ENCODE results near the gene SP100. TPM values are rescaled to one million over a fixed set of nuclear protein-coding genes. Genes with fewer than 3 reads are reported as not detected.
A peak's percentile ranks its signal among the peaks of the same experiment; 100 is the strongest.

Gene SP100
- total and polyA plus RNA-seq, 11 donors, result 32.6 to 133 (median 67.5) TPM

DNA sequence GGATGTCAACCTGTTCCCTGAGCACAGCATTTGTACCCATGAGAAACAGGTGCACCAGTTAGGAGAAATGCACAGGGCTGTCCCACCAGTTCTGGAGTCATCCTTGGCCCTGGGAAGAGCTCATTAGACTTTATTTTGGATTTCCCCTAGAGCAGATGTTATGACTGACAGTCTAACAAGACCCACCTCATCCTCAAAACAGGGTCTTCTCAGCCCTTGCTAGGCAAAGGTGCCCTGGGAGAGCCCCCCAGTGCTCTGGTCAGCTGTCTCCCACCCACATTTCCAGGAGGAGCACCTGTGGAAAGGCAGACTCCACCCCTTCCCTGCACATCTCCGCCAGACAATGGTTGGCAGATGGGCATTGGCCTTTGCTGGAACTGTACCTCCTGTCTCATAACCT is 5.7 kb upstream of the SP100 start:
- DNase-seq (no peak), ATAC-seq (no peak)
- H3K4me1 ChIP-seq, result peaks cover 0 to 69% (median 32%) of the 10 kb centered on the region in 12 donors
- no peaks in the 10 kb centered on the region for H3K36me3 ChIP-seq
- H3K4me3 ChIP-seq, result no peak overlapping the region
- H3K27ac ChIP-seq, result peak overlapping the region in 3 of 12 donors; percentile 1 to 52 (median 30)
- intact Hi-C loops (cut with DNase I), result loop anchor here in 3 of 10 donors (10.0 kb wide), 2 partner anchors 85 to 185 kb away; partner anchors contain the start of genes SP140L (in 2 of the 3) and SP140 (in 1 of the 3)
- TF ChIP-seq POLR2A (IDR thresholded peaks at IDR 0.05), result no peak
- TF ChIP-seq, protein P1, sequence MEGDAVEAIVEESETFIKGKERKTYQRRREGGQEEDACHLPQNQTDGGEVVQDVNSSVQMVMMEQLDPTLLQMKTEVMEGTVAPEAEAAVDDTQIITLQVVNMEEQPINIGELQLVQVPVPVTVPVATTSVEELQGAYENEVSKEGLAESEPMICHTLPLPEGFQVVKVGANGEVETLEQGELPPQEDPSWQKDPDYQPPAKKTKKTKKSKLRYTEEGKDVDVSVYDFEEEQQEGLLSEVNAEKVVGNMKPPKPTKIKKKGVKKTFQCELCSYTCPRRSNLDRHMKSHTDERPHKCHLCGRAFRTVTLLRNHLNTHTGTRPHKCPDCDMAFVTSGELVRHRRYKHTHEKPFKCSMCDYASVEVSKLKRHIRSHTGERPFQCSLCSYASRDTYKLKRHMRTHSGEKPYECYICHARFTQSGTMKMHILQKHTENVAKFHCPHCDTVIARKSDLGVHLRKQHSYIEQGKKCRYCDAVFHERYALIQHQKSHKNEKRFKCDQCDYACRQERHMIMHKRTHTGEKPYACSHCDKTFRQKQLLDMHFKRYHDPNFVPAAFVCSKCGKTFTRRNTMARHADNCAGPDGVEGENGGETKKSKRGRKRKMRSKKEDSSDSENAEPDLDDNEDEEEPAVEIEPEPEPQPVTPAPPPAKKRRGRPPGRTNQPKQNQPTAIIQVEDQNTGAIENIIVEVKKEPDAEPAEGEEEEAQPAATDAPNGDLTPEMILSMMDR (IDR thresholded peaks at IDR 0.05), result no peak
- H3K27me3 ChIP-seq, result no peaks in the 10 kb centered on the region
- peaks cover 0 to 6% (median 0%) of the 10 kb centered on the region in 12 donors for H3K9me3 ChIP-seq
- WGBS, 4 donors, result 88 to 100% (median 98%) methylated on average over 1 of the region's 1 CpG

DNA sequence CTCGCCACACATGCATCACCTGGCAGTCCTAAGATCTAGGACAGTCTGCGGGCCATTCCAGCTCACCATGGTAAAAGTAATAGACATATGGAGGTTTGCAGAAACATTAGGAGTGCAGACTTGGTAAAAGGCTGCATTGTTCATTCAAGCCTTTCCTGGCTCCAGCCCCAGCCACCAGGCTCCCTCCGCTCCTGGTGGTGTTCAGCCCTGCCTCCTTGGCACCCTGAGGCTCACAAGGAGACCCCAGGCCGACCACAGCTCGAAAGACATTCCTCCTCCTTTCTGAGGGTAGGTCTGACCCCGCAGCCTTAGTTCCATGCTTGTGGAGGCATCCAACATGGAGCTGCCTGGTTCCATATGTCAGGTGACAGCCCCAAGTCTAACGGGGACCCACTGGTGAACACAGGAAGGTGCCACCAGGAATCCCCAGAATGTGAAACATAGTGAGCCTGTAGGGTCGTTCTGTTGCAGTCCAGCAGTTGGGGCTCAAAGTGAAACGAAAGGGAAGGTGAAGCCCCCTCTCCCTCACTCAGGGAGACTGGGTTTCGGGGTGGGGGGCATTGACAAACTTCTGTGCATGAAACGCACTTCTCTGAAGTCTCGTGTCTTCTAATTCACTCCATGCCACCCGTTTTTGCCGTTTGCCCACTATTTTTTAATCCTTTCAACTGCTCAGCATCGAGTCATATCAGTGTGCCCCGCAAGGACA is 5.0 kb upstream of the SP100 start:
- TF ChIP-seq, protein P1 (IDR thresholded peaks at IDR 0.05), result no peak
- no peak for TF ChIP-seq POLR2A (IDR thresholded peaks at IDR 0.05)
- Histone ChIP-seq H3K9me3 (peaks cover 0 to 6% (median 0%) of the 10 kb centered on the region in 12 donors), H3K27ac (peak overlapping the region; percentile 81 to 99 (median 94)), H3K36me3 (no peaks in the 10 kb centered on the region), H3K27me3 (no peaks in the 10 kb centered on the region), H3K4me3 (peak overlapping the region; percentile 39 to 85 (median 70)), H3K4me1 (peaks cover 0 to 75% (median 35%) of the 10 kb centered on the region in 12 donors)
- ATAC-seq (no peak), DNase-seq (peak in 1 of 5 donors; percentile 17)
- WGBS, 4 donors, result 42 to 47% (median 43%) methylated on average over 14 to 16 of the region's 16 CpGs
- intact Hi-C loops (cut with DNase I), result loop anchor here in 3 of 10 donors (10.0 kb wide), 2 partner anchors 86 to 186 kb away; partner anchors contain the start of genes SP140L (in 2 of the 3) and SP140 (in 1 of the 3)

DNA sequence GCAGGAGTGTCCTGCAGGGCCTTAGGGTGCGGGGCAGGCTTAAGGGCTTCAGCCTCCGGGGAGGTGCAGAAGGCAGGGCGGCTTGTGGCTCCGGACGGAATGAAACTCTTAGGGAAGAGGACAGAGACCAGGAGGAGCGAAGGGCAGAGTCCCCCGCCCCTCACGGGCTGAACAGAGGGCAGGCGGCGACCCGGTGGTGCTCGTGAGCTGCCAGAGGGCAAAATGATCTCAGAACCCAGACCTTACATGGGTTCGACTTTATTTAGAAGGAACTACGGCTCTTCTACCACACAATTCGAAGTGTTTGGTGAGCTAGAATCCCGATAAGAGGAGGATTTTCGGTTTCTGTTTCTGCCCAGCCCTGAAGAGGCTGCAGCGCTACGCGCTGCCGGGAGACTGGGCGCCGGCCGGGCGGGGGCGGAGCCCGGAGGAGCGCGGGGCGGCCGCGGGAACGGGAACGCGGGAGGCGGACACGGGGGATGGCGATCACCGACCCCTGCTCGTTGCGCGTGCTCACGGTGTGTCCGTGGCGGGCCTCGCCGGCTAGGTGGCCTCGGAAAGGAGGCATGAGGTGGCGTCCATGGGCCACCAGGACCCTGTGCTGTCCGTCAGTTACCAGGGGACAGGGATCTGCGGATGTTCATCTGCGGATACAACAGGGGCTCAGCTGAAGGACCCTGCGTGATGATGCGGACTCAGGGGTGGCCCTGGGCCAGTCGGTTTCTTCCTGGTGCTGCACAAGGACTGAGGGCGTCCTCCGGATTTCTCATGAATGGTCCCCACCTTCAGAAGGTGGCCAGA is 4.2 kb upstream of the SP100 start:
- Histone ChIP-seq H3K4me3 (peak overlapping the region; percentile 39 to 85 (median 70)), H3K4me1 (peaks cover 0 to 75% (median 35%) of the 10 kb centered on the region in 12 donors), H3K27ac (peak overlapping the region; percentile 81 to 99 (median 94)), H3K36me3 (no peaks in the 10 kb centered on the region), H3K9me3 (peaks cover 0 to 6% (median 0%) of the 10 kb centered on the region in 12 donors), H3K27me3 (no peaks in the 10 kb centered on the region)
- intact Hi-C loops (cut with DNase I), result loop anchor here in 3 of 10 donors (10.0 kb wide), 2 partner anchors 87 to 187 kb away; partner anchors contain the start of genes SP140L (in 2 of the 3) and SP140 (in 1 of the 3)
- 1 to 3% (median 2%) methylated on average over 38 to 57 of the region's 57 CpGs for WGBS, 4 donors
- TF ChIP-seq, protein P1 (IDR thresholded peaks at IDR 0.05), result no peak
- peak; percentile 40 to 84 (median 78) for ATAC-seq
- peak; percentile 70 to 83 (median 73) for DNase-seq
